ENCODE measurements around the gene FAM13C. TPM values are rescaled to one million over a fixed set of nuclear protein-coding genes. Genes with fewer than 3 reads are reported as not detected.

Gene FAM13C
- total and polyA plus RNA-seq, 9 of the 15 experiments (the other 6 are each of a cell fraction or from before 2014, with no cell fraction given) = not detected

DNA sequence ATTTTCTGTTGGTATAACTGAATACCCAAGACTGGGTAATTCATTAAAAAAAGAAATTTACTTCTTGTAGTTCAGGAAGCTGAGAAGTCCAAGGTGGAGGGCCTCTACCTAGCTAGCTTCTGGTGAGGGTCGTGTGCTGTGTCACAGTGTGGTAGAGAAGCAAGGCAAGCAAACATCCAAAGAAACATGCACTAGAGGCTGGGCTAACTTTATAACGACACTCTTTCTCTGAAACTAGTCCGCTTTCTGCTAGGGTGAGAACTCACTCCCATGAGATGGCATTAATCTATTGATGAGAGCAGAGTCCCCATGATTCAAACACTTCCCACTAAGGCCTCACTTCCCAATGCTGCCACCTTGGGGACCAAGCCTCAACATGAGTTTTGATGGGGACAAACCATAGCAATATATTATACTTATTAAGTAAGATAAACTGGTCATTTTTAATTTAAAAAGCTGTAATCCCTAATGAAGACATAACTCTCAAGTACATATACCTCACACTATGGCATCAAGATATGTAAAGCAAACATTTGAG, 135.1 kb downstream of the FAM13C start:
- in situ Hi-C loops (cut with MboI) = no loop called here
- POLR2A ChIA-PET = no interaction called here
- DNase-seq (ENCODE audit: extremely low read depth in 1 of 4, low spot score in 3 of 4) = no peak
- no peak for FAIRE-seq
- TF ChIP-seq, protein P1, sequence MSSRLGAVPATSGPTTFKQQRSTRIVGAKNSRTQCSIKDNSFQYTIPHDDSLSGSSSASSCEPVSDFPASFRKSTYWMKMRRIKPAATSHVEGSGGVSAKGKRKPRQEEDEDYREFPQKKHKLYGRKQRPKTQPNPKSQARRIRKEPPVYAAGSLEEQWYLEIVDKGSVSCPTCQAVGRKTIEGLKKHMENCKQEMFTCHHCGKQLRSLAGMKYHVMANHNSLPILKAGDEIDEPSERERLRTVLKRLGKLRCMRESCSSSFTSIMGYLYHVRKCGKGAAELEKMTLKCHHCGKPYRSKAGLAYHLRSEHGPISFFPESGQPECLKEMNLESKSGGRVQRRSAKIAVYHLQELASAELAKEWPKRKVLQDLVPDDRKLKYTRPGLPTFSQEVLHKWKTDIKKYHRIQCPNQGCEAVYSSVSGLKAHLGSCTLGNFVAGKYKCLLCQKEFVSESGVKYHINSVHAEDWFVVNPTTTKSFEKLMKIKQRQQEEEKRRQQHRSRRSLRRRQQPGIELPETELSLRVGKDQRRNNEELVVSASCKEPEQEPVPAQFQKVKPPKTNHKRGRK (tag; IDR thresholded peaks at IDR 0.05) = no peak
- TF ChIP-seq RBM22 (IDR thresholded peaks at IDR 0.05; ENCODE audit: low read depth, low read length, poor library complexity, severe bottlenecking) = no peak
- no peak for TF ChIP-seq ADNP (tag; IDR thresholded peaks at IDR 0.05)
- H3K27me3 ChIP-seq (ENCODE audit: control insufficient read depth in 2 of 2, insufficient read depth in 2 of 2, low read length in 2 of 2) = no peaks in the 10 kb centered on the region
- H3K4me3 ChIP-seq = no peak overlapping the region
- no peaks in the 10 kb centered on the region for H3K9me3 ChIP-seq (replicated peaks; ENCODE audit: control insufficient read depth, insufficient read depth, low read depth, low read length)
- intact Hi-C loops (cut with micrococcal nuclease) = no loop called here
- H3K36me3 ChIP-seq (ENCODE audit: control insufficient read depth, insufficient read depth, low read length) = no peaks in the 10 kb centered on the region
- H2AFZ ChIP-seq (ENCODE audit: low read depth, low read length) = no peak overlapping the region
- H3K9ac ChIP-seq (ENCODE audit: insufficient read depth in 1 of 2, low read depth in 2 of 2, low read length in 2 of 2) = no peak overlapping the region
- 2% methylated on average over 3 of the region's 3 CpGs for whole genome bisulfite sequencing (ENCODE audit: insufficient coverage, low coverage, missing lambda C conversion rate)
- no peak overlapping the region for H3K27ac ChIP-seq (ENCODE audit: extremely low read depth, low read depth, low read length)
- H3K4me2 ChIP-seq (ENCODE audit: insufficient read depth, low read length) = no peak overlapping the region
- ATAC-seq = no peak
- no peaks in the 10 kb centered on the region for H4K20me1 ChIP-seq (replicated peaks; ENCODE audit: control insufficient read depth, insufficient read depth, low read length)
- H3K79me2 ChIP-seq (ENCODE audit: control insufficient read depth, insufficient read depth, low read length) = no peaks in the 10 kb centered on the region
- BruUV-seq (replicated peaks) = no TSS peak
- no peaks in the 10 kb centered on the region for H3K9me1 ChIP-seq (ENCODE audit: control insufficient read depth, insufficient read depth, low read length)
- H3K4me1 ChIP-seq (replicated peaks in 1 of 2; ENCODE audit: control insufficient read depth in 2 of 2, insufficient read depth in 2 of 2, low read length in 2 of 2) = no peaks in the 10 kb centered on the region
- CTCF ChIA-PET (ENCODE audit: low intra/inter-chr PET ratio) = no interaction called here

GRCh38 chr10:59225211-59225610, 137.1 kb downstream of the FAM13C start:
- H3K27me3 ChIP-seq (ENCODE audit: control insufficient read depth in 2 of 2, insufficient read depth in 2 of 2, low read length in 2 of 2) = no peaks in the 10 kb centered on the region
- DNase-seq (ENCODE audit: extremely low read depth in 1 of 4, low spot score in 3 of 4) (no peak), ATAC-seq (no peak), FAIRE-seq (no peak)
- H3K36me3 ChIP-seq (ENCODE audit: control insufficient read depth, insufficient read depth, low read length) = no peaks in the 10 kb centered on the region
- H3K27ac ChIP-seq (ENCODE audit: extremely low read depth, low read depth, low read length) = no peak overlapping the region
- H3K9me1 ChIP-seq (ENCODE audit: control insufficient read depth, insufficient read depth, low read length) = no peaks in the 10 kb centered on the region
- no TSS peak for BruUV-seq (replicated peaks)
- intact Hi-C loops (cut with micrococcal nuclease) = no loop called here
- no peaks in the 10 kb centered on the region for H3K4me1 ChIP-seq (replicated peaks in 1 of 2; ENCODE audit: control insufficient read depth in 2 of 2, insufficient read depth in 2 of 2, low read length in 2 of 2)
- H2AFZ ChIP-seq (ENCODE audit: low read depth, low read length) = no peak overlapping the region
- no peaks in the 10 kb centered on the region for H3K9me3 ChIP-seq (replicated peaks; ENCODE audit: control insufficient read depth, insufficient read depth, low read depth, low read length)
- no peak overlapping the region for H3K4me2 ChIP-seq (ENCODE audit: insufficient read depth, low read length)
- in situ Hi-C loops (cut with MboI) = no loop called here
- H4K20me1 ChIP-seq (replicated peaks; ENCODE audit: control insufficient read depth, insufficient read depth, low read length) = no peaks in the 10 kb centered on the region
- H3K79me2 ChIP-seq (ENCODE audit: control insufficient read depth, insufficient read depth, low read length) = no peaks in the 10 kb centered on the region
- no peak overlapping the region for H3K4me3 ChIP-seq
- no peak overlapping the region for H3K9ac ChIP-seq (ENCODE audit: insufficient read depth in 1 of 2, low read depth in 2 of 2, low read length in 2 of 2)
- CTCF ChIA-PET (ENCODE audit: low intra/inter-chr PET ratio) = no interaction called here
- POLR2A ChIA-PET = interaction anchor here (0.6 kb wide), 1 partner anchor 151 kb away, joined by 3 read pairs; no protein-coding TSS in a partner anchor
- TF ChIP-seq MEIS2 (IDR thresholded peaks at IDR 0.05; ENCODE audit: partially characterized antibody) (no peak), TEAD1 (CRISPR knock-in tag; IDR thresholded peaks at IDR 0.05) (no peak), DIDO1 (tag; IDR thresholded peaks at IDR 0.05; ENCODE audit: low read depth) (no peak), ZNF124 (CRISPR knock-in tag; IDR thresholded peaks at IDR 0.05) (no peak), ZNF639 (CRISPR knock-in tag; conservative IDR thresholded peaks at IDR 0.05 in 1 of 2, IDR thresholded peaks at IDR 0.05 in 1 of 2) (no peak), POLR2AphosphoS2 (IDR thresholded peaks at IDR 0.05; ENCODE audit: low read length) (no peak), FOSL1 (tag; conservative IDR thresholded peaks at IDR 0.05) (no peak), KLF6 (CRISPR knock-in tag; IDR thresholded peaks at IDR 0.05; ENCODE audit: borderline replicate concordance) (no peak), TAL1 (IDR thresholded peaks at IDR 0.05) (no peak)
- TF ChIP-seq, protein P2, sequence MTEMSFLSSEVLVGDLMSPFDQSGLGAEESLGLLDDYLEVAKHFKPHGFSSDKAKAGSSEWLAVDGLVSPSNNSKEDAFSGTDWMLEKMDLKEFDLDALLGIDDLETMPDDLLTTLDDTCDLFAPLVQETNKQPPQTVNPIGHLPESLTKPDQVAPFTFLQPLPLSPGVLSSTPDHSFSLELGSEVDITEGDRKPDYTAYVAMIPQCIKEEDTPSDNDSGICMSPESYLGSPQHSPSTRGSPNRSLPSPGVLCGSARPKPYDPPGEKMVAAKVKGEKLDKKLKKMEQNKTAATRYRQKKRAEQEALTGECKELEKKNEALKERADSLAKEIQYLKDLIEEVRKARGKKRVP (CRISPR knock-in tag; IDR thresholded peaks at IDR 0.05) = no peak
